Epithelial cell of esophagus (primary cell): ENCODE data around the gene KCND3.
A peak's percentile ranks its signal among the peaks of the same experiment; 100 is the strongest.

Experiments
- DNase-seq: peaks from one replicate; pipeline ENCODE4 v3.0.0; 2010; ENCODE audit warnings: low read depth
- H3K4me3 ChIP-seq: 2 replicates; pipeline ENCODE4 v1.5.1; 2011; ENCODE audit warnings: mild to moderate bottlenecking, low read length, control low read depth
- TF ChIP-seq, protein P1 (sequence below): IDR thresholded peaks from 2 replicates; pipeline ENCODE4 v1.5.1; 2011; ENCODE audit warnings: low read depth, mild to moderate bottlenecking, low read length, control low read depth, inconsistent platforms; ENCODE audit not compliant: insufficient read depth; ENCODE audit errors: missing control alignments

The KCND3 gene

DNA sequence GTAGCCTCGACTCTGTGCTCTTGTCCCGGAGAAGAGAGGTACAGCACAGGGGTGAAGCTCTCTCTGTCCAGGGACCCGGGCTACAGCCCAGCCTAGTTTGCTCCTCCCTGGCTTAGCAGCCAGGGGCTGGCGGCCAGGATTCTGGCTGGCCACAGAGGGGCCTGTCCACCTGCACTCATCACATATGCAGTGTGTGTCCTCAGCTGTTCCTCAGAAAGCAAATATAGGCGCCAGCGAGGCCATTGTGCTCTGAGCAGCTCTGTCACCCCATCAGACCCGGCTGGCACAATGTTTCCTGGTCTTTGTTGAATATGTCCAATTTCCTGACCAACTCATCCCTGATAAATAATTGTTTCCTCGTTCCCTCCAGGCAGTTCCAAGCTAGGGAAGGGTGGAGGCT, 28.5 kb downstream of the KCND3 start:
- no peak for DNase-seq
- no peak overlapping the region for H3K4me3 ChIP-seq
- TF ChIP-seq, protein P1, sequence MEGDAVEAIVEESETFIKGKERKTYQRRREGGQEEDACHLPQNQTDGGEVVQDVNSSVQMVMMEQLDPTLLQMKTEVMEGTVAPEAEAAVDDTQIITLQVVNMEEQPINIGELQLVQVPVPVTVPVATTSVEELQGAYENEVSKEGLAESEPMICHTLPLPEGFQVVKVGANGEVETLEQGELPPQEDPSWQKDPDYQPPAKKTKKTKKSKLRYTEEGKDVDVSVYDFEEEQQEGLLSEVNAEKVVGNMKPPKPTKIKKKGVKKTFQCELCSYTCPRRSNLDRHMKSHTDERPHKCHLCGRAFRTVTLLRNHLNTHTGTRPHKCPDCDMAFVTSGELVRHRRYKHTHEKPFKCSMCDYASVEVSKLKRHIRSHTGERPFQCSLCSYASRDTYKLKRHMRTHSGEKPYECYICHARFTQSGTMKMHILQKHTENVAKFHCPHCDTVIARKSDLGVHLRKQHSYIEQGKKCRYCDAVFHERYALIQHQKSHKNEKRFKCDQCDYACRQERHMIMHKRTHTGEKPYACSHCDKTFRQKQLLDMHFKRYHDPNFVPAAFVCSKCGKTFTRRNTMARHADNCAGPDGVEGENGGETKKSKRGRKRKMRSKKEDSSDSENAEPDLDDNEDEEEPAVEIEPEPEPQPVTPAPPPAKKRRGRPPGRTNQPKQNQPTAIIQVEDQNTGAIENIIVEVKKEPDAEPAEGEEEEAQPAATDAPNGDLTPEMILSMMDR: no peak

DNA sequence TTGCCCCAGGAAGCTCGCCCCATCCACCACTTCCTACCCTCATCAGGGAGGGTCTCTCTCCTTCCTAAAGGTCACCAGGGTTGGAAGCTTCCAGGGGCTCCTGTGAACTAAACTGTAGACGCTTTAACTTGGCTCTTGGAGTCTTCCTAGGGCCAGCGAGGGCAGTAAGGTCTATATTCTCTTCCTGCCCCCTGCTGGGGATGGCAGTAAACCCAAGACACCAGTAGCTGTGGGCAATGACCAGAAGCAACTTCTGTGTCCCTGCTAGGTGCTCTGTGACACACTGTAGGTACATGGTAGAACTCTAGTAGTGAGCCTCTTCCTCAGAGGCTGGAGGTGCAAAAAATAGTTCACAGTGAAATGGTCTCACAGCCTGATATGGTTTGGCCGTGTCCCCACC, 30.0 kb downstream of the KCND3 start:
- no peak overlapping the region for H3K4me3 ChIP-seq
- TF ChIP-seq, protein P1: peak; percentile 29
- peak; percentile 35 for DNase-seq

DNA sequence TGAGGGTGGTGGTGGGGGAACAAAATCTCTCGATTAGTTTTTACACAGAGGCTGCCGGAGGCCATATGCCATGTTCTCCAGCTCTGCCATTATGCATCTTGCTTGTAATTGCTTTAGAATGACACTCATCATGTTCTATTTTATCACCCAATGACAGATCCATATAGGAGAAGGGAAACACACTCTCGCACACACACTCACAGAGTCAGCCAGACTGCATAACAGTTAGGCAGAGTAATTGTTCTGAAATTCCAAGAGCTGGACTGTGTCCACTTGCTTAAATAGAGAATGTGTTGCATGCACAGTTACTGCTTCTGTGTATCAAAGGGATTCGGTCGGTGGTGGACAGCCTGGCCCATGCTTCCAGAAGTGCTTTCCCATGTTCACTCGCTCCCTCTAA, 30.6 kb downstream of the KCND3 start:
- H3K4me3 ChIP-seq: no peak overlapping the region
- TF ChIP-seq, protein P1: no peak
- DNase-seq: no peak

DNA sequence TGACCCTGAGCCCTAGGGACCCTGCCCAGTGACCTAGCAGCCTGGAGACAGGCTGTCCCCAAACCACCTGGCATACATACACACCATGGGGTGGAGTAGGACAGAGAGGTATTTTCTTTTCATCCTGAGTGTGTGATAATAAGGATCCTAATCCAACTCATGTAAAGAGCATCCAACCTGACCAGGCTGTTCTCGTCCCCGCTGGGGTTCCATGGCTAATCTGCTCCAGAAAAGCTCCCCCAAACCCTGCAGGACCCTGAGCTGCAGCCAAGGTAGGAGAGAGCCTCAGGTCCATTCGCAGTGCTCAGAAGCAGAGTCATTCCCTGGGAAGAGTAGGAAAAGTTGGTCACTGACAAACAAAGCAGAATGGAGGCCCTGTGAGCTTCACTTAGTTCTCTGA, 31.4 kb downstream of the KCND3 start:
- TF ChIP-seq, protein P1: no peak
- no peak for DNase-seq
- H3K4me3 ChIP-seq: no peak overlapping the region

DNA sequence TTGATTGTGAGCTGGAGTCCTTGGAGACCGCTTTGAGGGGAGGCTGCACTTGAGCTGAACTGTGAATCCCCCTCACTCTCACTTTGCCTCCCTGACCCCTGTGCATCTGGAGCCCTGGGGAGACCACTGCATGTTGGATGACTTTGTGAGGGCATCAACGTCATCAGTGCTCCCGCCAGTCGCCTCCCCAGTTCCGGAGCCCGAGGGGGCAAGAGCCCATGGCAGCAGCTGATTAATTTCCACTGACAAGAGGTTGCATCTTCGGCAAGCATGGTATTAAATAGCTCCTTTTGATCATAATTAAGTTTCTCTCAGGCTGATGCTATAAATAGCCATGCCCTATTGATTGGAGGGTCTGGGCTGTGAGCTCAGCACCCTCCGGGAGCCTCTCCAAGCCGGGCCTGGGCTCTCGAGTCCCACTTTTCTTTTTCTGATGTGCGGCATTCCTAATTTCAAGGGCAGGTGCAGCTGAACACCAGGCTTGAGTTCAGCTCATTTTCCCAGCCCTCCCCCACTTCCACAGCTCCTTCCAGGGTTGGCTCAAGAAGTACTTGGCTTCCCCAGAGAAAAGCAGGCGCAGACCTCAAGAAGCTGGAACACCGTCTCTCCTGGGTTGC, 33.2 kb downstream of the KCND3 start:
- TF ChIP-seq, protein P1: no peak
- DNase-seq: no peak
- H3K4me3 ChIP-seq: no peak overlapping the region

DNA sequence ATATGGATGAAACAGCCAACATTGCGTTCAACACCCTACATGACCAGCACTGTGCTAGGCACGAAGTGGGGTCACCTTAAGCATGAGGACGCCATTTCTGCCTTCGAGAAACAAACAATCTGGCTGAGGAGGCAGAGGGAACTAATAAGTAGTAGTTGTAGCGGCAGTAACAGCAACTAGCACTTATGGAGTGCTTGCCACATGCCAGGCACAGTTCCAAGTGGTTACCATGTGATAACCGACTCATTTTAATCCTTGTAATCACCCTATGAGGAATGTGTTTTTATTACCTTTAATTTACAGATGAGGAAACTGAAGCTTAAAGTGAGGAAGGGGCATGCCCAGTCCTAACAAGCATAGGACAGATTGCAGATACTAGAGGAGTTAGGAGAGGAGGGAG, 33.7 kb downstream of the KCND3 start:
- peak; percentile 56 for DNase-seq
- no peak overlapping the region for H3K4me3 ChIP-seq
- TF ChIP-seq, protein P1: no peak

DNA sequence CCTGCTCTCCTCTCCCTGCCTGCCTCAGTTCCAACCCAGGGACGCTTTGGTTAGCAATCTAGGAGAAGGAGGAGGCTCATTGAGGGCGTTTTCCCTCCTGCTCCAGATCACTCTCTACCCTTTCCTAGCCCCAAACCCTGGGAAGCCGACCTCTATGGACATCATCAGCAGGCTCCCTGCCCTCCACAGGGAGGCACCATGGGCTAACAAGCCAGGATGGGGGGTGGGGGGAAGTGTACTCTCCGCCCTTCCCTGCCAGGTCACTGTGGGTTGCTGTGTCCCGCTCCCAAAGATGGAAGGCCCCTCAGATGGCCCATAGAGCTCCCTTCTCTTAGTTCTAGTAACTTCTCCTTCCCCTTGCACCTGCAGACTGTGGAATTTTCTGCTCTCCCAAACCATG, 35.7 kb downstream of the KCND3 start:
- no peak overlapping the region for H3K4me3 ChIP-seq
- DNase-seq: no peak
- TF ChIP-seq, protein P1: no peak
